ENCODE data around the gene TOLLIP.
"Not testable (repeated sequence)": the region's sequence is repeated elsewhere in the genome, so short reads cannot be mapped to it uniquely, and the experiment has no call there.

The TOLLIP gene

GRCh38 chr11:1342946-1343345, 33.5 kb upstream of the TOLLIP start:
- no peaks in the 10 kb centered on the region for H3K36me3 ChIP-seq (ENCODE audit: control insufficient read depth in 2 of 2, insufficient read depth in 2 of 2, low read length in 2 of 2)
- no peak overlapping the region for H3K4me3 ChIP-seq (ENCODE audit: low read length in 2 of 2)
- H3K9me3 ChIP-seq (ENCODE audit: control insufficient read depth in 2 of 2, low read length in 2 of 2): no peaks in the 10 kb centered on the region
- H3K4me1 ChIP-seq (ENCODE audit: control insufficient read depth, insufficient read depth, low read length): peaks cover 4% of the 10 kb centered on the region
- no peaks in the 10 kb centered on the region for H3K27me3 ChIP-seq (ENCODE audit: control insufficient read depth in 1 of 2, insufficient read depth in 2 of 2, low read length in 2 of 2)
- no peak overlapping the region for H3K9ac ChIP-seq (ENCODE audit: low read length in 2 of 2)
- H3K27ac ChIP-seq (ENCODE audit: low read length): no peak overlapping the region

- Histone ChIP-seq H3K36me3 (ENCODE audit: control insufficient read depth in 2 of 2, insufficient read depth in 2 of 2, low read length in 2 of 2) (no peaks in the 10 kb centered on the region), H3K4me1 (ENCODE audit: control insufficient read depth, insufficient read depth, low read length) (peaks cover 4% of the 10 kb centered on the region), H3K27me3 (ENCODE audit: control insufficient read depth in 1 of 2, insufficient read depth in 2 of 2, low read length in 2 of 2) (no peaks in the 10 kb centered on the region), H3K4me3 (ENCODE audit: low read length in 2 of 2) (no peak overlapping the region), H3K9me3 (ENCODE audit: control insufficient read depth in 2 of 2, low read length in 2 of 2) (no peaks in the 10 kb centered on the region), H3K9ac (ENCODE audit: low read length in 2 of 2) (no peak overlapping the region), H3K27ac (ENCODE audit: low read length) (no peak overlapping the region)
These were observed 32.6 kb upstream of the TOLLIP start for GRCh38 chr11:1341928-1342524.

GRCh38 chr11:1341226-1341625, 31.8 kb upstream of the TOLLIP start:
- H3K9ac ChIP-seq (ENCODE audit: low read length in 2 of 2); H3K4me3 ChIP-seq (ENCODE audit: low read length in 2 of 2); H3K4me1 ChIP-seq (ENCODE audit: control insufficient read depth, insufficient read depth, low read length); H3K36me3 ChIP-seq (ENCODE audit: control insufficient read depth in 2 of 2, insufficient read depth in 2 of 2, low read length in 2 of 2); H3K9me3 ChIP-seq (ENCODE audit: control insufficient read depth in 2 of 2, low read length in 2 of 2); H3K27ac ChIP-seq (ENCODE audit: low read length); H3K27me3 ChIP-seq (ENCODE audit: control insufficient read depth in 1 of 2, insufficient read depth in 2 of 2, low read length in 2 of 2): not testable (repeated sequence)

GRCh38 chr11:1340111-1340510, 30.7 kb upstream of the TOLLIP start:
- Histone ChIP-seq H3K9ac (ENCODE audit: low read length in 2 of 2) (no peak overlapping the region), H3K27me3 (ENCODE audit: control insufficient read depth in 1 of 2, insufficient read depth in 2 of 2, low read length in 2 of 2) (no peaks in the 10 kb centered on the region), H3K4me1 (ENCODE audit: control insufficient read depth, insufficient read depth, low read length) (peaks cover 13% of the 10 kb centered on the region)

DNA sequence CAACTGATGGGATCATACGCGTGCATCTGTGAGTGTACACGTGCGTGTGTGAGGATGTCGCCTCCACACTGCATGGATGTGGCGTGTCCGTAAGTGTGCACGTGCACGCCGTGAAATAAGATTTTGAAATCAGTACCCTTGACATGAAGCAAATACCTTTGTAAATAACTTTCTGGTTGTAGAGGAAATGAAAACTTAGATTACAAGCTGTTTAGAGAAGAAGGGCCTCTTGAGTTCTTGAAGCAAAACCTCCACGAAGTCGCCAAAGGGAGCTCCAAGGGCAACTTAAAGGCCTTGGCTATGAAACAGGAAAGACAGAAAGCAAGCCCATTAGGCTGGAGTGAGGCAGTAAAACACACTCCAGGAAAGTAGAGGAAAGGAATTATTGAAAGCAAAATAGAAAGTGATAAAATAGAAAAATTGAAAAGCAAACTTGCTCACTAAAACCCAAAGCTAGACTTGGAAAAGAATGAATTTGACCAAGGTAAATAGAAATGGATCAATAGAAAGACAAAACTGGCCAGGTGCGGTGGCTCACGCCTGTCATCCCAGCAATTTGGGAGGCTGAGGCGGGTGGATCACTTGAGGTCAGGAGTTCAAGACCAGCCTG, 29.7 kb upstream of the TOLLIP start:
- Histone ChIP-seq H3K27ac (ENCODE audit: low read length) (no peak overlapping the region), H3K9me3 (ENCODE audit: control insufficient read depth in 2 of 2, low read length in 2 of 2) (no peaks in the 10 kb centered on the region), H3K27me3 (ENCODE audit: control insufficient read depth in 1 of 2, insufficient read depth in 2 of 2, low read length in 2 of 2) (no peaks in the 10 kb centered on the region), H3K9ac (ENCODE audit: low read length in 2 of 2) (no peak overlapping the region), H3K36me3 (ENCODE audit: control insufficient read depth in 2 of 2, insufficient read depth in 2 of 2, low read length in 2 of 2) (no peaks in the 10 kb centered on the region), H3K4me1 (ENCODE audit: control insufficient read depth, insufficient read depth, low read length) (peaks cover 13% of the 10 kb centered on the region), H3K4me3 (ENCODE audit: low read length in 2 of 2) (no peak overlapping the region)

More at GRCh38 chr11:1340111-1340510, 30.7 kb upstream of the TOLLIP start:
- Histone ChIP-seq H3K9me3 (ENCODE audit: control insufficient read depth in 2 of 2, low read length in 2 of 2) (no peaks in the 10 kb centered on the region), H3K36me3 (ENCODE audit: control insufficient read depth in 2 of 2, insufficient read depth in 2 of 2, low read length in 2 of 2) (no peaks in the 10 kb centered on the region), H3K27ac (ENCODE audit: low read length) (no peak overlapping the region), H3K4me3 (ENCODE audit: low read length in 2 of 2) (no peak overlapping the region)

DNA sequence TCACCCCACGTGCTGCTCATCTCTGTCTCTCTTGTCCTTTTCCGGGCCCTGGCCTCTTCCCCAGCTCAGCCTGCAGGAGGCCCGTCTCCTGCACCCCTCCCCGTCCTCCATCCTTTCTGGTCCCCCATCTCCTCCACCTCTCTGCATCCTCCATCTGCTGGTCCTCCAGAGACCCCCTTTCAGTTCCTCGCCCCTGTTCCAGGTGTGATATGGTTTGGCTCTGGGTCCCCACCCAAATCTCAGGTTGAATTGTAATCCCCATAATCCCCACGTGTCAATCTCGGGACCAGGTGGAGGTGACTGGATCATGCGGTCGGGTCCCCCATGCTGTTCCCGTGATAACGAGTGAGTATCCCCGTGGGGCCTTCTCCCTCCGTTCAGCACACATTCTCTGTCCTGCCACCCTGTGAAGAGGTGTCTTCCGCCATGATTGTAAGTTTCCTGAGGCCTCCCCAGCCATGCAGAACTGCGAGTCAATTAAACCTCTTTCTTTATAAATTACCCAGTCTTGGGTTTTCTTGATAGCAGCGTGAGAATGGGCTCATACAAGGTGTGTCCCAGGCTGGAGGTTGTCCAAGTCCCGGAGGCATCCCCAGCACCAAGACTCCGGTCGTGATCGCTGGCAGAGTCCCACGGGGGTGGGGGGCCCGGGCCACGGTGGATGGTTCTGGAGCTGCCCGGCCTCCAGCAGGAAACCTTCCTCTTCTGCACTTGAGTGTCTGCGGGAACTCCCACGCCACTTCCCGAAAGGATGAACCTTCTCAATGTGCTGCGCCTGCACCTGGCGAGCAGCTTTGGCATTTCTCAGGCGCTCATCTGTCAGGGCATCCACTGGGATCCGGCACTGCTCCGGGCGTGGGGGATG, 29.0 kb upstream of the TOLLIP start:
- Histone ChIP-seq H3K9ac (ENCODE audit: low read length in 2 of 2) (no peak overlapping the region), H3K27me3 (ENCODE audit: control insufficient read depth in 1 of 2, insufficient read depth in 2 of 2, low read length in 2 of 2) (no peaks in the 10 kb centered on the region), H3K4me1 (ENCODE audit: control insufficient read depth, insufficient read depth, low read length) (peaks cover 13% of the 10 kb centered on the region), H3K9me3 (ENCODE audit: control insufficient read depth in 2 of 2, low read length in 2 of 2) (no peaks in the 10 kb centered on the region), H3K4me3 (ENCODE audit: low read length in 2 of 2) (no peak overlapping the region), H3K27ac (ENCODE audit: low read length) (no peak overlapping the region), H3K36me3 (ENCODE audit: control insufficient read depth in 2 of 2, insufficient read depth in 2 of 2, low read length in 2 of 2) (no peaks in the 10 kb centered on the region)

DNA sequence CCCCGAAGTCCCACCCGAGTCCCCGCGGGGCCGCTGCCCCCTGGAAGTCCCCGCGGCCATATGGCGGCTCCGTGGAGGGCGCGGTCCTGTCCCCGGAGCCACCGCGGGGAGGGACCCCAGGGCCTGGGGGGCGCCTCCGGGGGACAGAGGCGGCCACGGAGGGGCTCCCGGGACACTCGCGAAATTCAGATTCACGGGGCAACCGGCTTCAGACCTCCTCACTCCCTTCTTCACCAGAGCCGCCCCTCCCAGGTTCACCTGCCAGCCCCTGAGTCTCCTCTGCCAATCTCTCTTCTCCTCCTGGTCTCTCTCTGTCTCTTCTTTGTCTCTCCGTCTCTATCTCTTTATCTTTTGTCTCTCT, 28.2 kb upstream of the TOLLIP start:
- no peaks in the 10 kb centered on the region for H3K36me3 ChIP-seq (ENCODE audit: control insufficient read depth in 2 of 2, insufficient read depth in 2 of 2, low read length in 2 of 2)
- H3K4me3 ChIP-seq (ENCODE audit: low read length in 2 of 2): no peak overlapping the region
- H3K4me1 ChIP-seq (ENCODE audit: control insufficient read depth, insufficient read depth, low read length): peaks cover 13% of the 10 kb centered on the region
- no peaks in the 10 kb centered on the region for H3K9me3 ChIP-seq (ENCODE audit: control insufficient read depth in 2 of 2, low read length in 2 of 2)
- H3K27ac ChIP-seq (ENCODE audit: low read length): no peak overlapping the region
- no peaks in the 10 kb centered on the region for H3K27me3 ChIP-seq (ENCODE audit: control insufficient read depth in 1 of 2, insufficient read depth in 2 of 2, low read length in 2 of 2)
- H3K9ac ChIP-seq (ENCODE audit: low read length in 2 of 2): no peak overlapping the region

DNA sequence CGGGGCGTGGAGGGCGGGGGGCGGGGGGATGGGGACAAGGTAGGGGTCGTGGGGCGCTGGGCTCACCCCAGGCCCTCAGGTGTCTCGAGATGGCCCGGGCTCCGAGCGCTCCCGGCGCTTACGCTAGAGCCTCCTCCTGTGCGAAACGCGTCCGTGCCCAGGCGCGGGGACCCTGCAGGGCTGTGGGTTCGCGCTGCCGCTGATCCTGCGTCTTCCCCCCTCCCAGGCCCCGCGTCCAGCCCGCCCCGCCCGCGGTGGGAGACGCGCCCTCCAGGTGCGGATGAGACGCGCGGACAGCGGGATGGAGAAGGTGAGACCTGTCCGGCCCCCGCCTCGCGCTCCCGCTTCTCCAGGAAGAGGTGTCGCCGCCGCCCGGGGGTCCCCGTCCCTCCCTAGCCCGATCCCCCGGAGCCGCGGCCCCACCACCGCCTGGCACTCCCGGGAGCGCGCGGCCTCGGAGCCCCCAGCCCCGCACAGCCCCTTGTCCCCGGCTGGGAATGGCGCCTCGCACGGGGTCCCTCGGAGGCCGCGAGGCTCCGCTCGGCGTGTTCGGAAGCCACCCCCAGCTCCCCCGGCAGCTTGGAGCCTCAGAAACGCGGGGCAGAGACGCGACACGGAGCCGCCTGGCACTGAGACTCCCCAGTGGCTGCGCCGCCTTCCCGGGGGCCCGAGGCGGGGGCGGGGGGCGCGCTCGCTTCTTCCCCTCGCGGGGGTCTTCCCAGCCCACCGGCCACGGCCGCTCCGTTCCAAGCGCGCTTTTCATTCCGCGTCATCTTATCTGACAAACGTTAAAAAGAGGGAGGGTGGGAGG, 27.6 kb upstream of the TOLLIP start:
- H3K4me3 ChIP-seq (ENCODE audit: low read length in 2 of 2): peak overlapping the region; percentile 39 to 66
- H3K36me3 ChIP-seq (ENCODE audit: control insufficient read depth in 2 of 2, insufficient read depth in 2 of 2, low read length in 2 of 2): no peaks in the 10 kb centered on the region
- H3K9ac ChIP-seq (ENCODE audit: low read length in 2 of 2): no peak overlapping the region
- H3K4me1 ChIP-seq (ENCODE audit: control insufficient read depth, insufficient read depth, low read length): peaks cover 11% of the 10 kb centered on the region
- H3K27ac ChIP-seq (ENCODE audit: low read length): no peak overlapping the region
- no peaks in the 10 kb centered on the region for H3K27me3 ChIP-seq (ENCODE audit: control insufficient read depth in 1 of 2, insufficient read depth in 2 of 2, low read length in 2 of 2)
- H3K9me3 ChIP-seq (ENCODE audit: control insufficient read depth in 2 of 2, low read length in 2 of 2): no peaks in the 10 kb centered on the region

GRCh38 chr11:1335811-1336761, 26.7 kb upstream of the TOLLIP start:
- H3K4me1 ChIP-seq (ENCODE audit: control insufficient read depth, insufficient read depth, low read length): peaks cover 9% of the 10 kb centered on the region

More at GRCh38 chr11:1335811-1336761, 26.7 kb upstream of the TOLLIP start:
- H3K4me3 ChIP-seq (ENCODE audit: low read length in 2 of 2): peak overlapping the region; percentile 66 to 71
- H3K27me3 ChIP-seq (ENCODE audit: control insufficient read depth in 1 of 2, insufficient read depth in 2 of 2, low read length in 2 of 2): no peaks in the 10 kb centered on the region
- no peaks in the 10 kb centered on the region for H3K36me3 ChIP-seq (ENCODE audit: control insufficient read depth in 2 of 2, insufficient read depth in 2 of 2, low read length in 2 of 2)
- H3K9ac ChIP-seq (ENCODE audit: low read length in 2 of 2): peak overlapping the region in 1 of 2 donors; percentile 21
- H3K27ac ChIP-seq (ENCODE audit: low read length): no peak overlapping the region
- no peaks in the 10 kb centered on the region for H3K9me3 ChIP-seq (ENCODE audit: control insufficient read depth in 2 of 2, low read length in 2 of 2)
